GM12878 (cell line): ENCODE measurements around the gene CD2BP2. TPM values are rescaled to one million over a fixed set of nuclear protein-coding genes. Genes with fewer than 3 reads are reported as not detected.

Source experiments
- ASH2L ChIP-seq: fragments of 300-600, 200-600 bp; sonication (generic); IDR thresholded peaks from 2 replicates; pipeline ENCODE4 v1.6.1; 2017; ENCODE audit warnings: low read depth, mild to moderate bottlenecking, borderline replicate concordance
- BACH1 ChIP-seq: fragments of 450-650 bp; IDR thresholded peaks from 2 replicates; pipeline ENCODE4 v1.6.1; 2017; ENCODE audit warnings: mild to moderate bottlenecking, borderline replicate concordance
- BCLAF1 ChIP-seq: fragments of 450-650 bp; IDR thresholded peaks from 2 replicates; pipeline ENCODE4 v1.6.1; 2017; ENCODE audit warnings: antibody characterized with exemption, mild to moderate bottlenecking, moderate library complexity
- BHLHE40 ChIP-seq, 2 experiments: fragments of 450-650 bp in 1 of 2; IDR thresholded peaks; 2 replicates each; pipeline ENCODE4 v1.6.1; 2011 to 2017; ENCODE audit warnings: low read depth in 2 of 2, borderline replicate concordance in 1 of 2, improper control_type of control experiment in 1 of 2, low read length in 1 of 2, mild to moderate bottlenecking in 1 of 2
- CHD1 ChIP-seq: IDR thresholded peaks from 2 replicates; pipeline ENCODE4 v1.6.1; 2012; ENCODE audit warnings: low read depth, low read length, improper control_type of control experiment
- EED ChIP-seq: sonication (generic); IDR thresholded peaks from 2 replicates; pipeline ENCODE4 v1.6.1; 2016; ENCODE audit warnings: antibody characterized with exemption, low read depth
- EGR1 ChIP-seq, 2 experiments: IDR thresholded peaks; 1 replicate in 1 of 2; 2 replicates in 1 of 2; pipeline ENCODE4 v1.6.1; 2011 to 2012; ENCODE audit warnings: low read depth in 2 of 2, low read length in 2 of 2, borderline replicate concordance in 1 of 2, mild to moderate bottlenecking in 1 of 2, moderate library complexity in 1 of 2
- FOXM1 ChIP-seq: IDR thresholded peaks from 2 replicates; pipeline ENCODE4 v1.6.1; 2012; ENCODE audit warnings: low read depth, mild to moderate bottlenecking, inconsistent platforms, low read length, moderate library complexity
- HDAC6 ChIP-seq: fragments of 200-600 bp; sonication (generic); IDR thresholded peaks from one replicate; pipeline ENCODE4 v1.8.0; 2017; ENCODE audit warnings: antibody characterized with exemption; ENCODE audit not compliant: unreplicated experiment
- IKZF1 ChIP-seq: fragments of 450-650 bp; conservative IDR thresholded peaks from 2 replicates; pipeline ENCODE4 v1.6.1; 2017; ENCODE audit warnings: antibody characterized with exemption, mild to moderate bottlenecking
- KDM1A ChIP-seq: fragments of 200-600 bp; sonication (generic); IDR thresholded peaks from 2 replicates; pipeline ENCODE4 v1.6.1; 2016; ENCODE audit warnings: borderline replicate concordance
- KLF5 ChIP-seq: fragments of 450-650 bp; IDR thresholded peaks from 2 replicates; pipeline ENCODE4 v1.6.1; 2014; ENCODE audit warnings: mild to moderate bottlenecking; ENCODE audit not compliant: partially characterized antibody
- LARP7 ChIP-seq: fragments of 450-650 bp; IDR thresholded peaks from 2 replicates; pipeline ENCODE4 v1.6.1; 2017; ENCODE audit warnings: mild to moderate bottlenecking
- NR2C1 ChIP-seq: fragments of 450-650 bp; IDR thresholded peaks from 2 replicates; pipeline ENCODE4 v1.6.1; 2017; ENCODE audit warnings: antibody characterized with exemption, mild to moderate bottlenecking, moderate library complexity
- NRF1 ChIP-seq: conservative IDR thresholded peaks from 2 replicates; pipeline ENCODE4 v1.6.1; 2011; ENCODE audit warnings: mild to moderate bottlenecking, low read depth, low read length, improper control_type of control experiment
- POLR2AphosphoS2 ChIP-seq: IDR thresholded peaks from 2 replicates; pipeline ENCODE4 v1.6.1; 2011; ENCODE audit warnings: low read depth, mild to moderate bottlenecking, low read length, improper control_type of control experiment, moderate library complexity
- RAD21 ChIP-seq: IDR thresholded peaks from 2 replicates; pipeline ENCODE4 v1.6.1; 2011; ENCODE audit warnings: mild to moderate bottlenecking, low read depth, low read length, moderate library complexity; ENCODE audit not compliant: insufficient read depth
- RAD51 ChIP-seq: fragments of 450-650 bp; IDR thresholded peaks from 2 replicates; pipeline ENCODE4 v1.6.1; 2016; ENCODE audit warnings: moderate library complexity, mild to moderate bottlenecking, inconsistent platforms
- RCOR1 ChIP-seq: conservative IDR thresholded peaks from 2 replicates; pipeline ENCODE4 v1.6.1; 2012; ENCODE audit warnings: low read depth, low read length, improper control_type of control experiment
- RFX5 ChIP-seq: IDR thresholded peaks from 2 replicates; pipeline ENCODE4 v1.6.1; 2011; ENCODE audit warnings: low read depth, low read length, improper control_type of control experiment
- SMAD5 ChIP-seq: IDR thresholded peaks from 2 replicates; pipeline ENCODE4 v1.6.1; 2016; ENCODE audit warnings: antibody characterized with exemption, low read depth
- TBL1XR1 ChIP-seq: IDR thresholded peaks from 2 replicates; pipeline ENCODE4 v1.6.1; 2012; ENCODE audit warnings: low read depth, low read length, improper control_type of control experiment
- YY1 ChIP-seq: IDR thresholded peaks from 2 replicates; pipeline ENCODE4 v1.6.1; 2011; ENCODE audit warnings: low read depth, mild to moderate bottlenecking, low read length
- ZBED1 ChIP-seq: IDR thresholded peaks from 2 replicates; pipeline ENCODE4 v1.6.1; 2016; ENCODE audit warnings: borderline replicate concordance
- ZNF622 ChIP-seq: fragments of 450-650 bp; IDR thresholded peaks from 2 replicates; pipeline ENCODE4 v1.6.1; 2017; ENCODE audit warnings: mild to moderate bottlenecking, inconsistent platforms
- polyA plus RNA-seq, 11 experiments: library from polyadenylated mRNA; depleted of rRNA in 4 of 11; unstranded in 6 of 11; stranded (reverse) in 5 of 11; fragments of >200 nt; fragmentation: Nextera tagmentation in 4 of 11; fragmentation: Illumina TruSeq in 1 of 11; extraction: Ambion mirVana in 4 of 11; extraction: Trizol in 1 of 11; gene quantifications; 1 replicate in 1 of 11; 2 replicates in 10 of 11; pipeline versions ENCODE4 v1.2.1 to v1.2.3, GENCODE V29; 2011 to 2016; ENCODE audit warnings: inconsistent platforms in 2 of 11, missing spikeins in 2 of 11, low read depth in 1 of 11
- total RNA-seq, 4 experiments: library from RNA; depleted of rRNA in 3 of 4; stranded (reverse); fragments of >200 nt in 3 of 4; fragmentation: Illumina TruSeq in 1 of 4; extraction: Trizol in 1 of 4; gene quantifications; 2 replicates each; pipeline versions ENCODE4 v1.2.1 to v1.2.3, GENCODE V29; 2013 to 2021
- TF ChIP-seq, protein P1 (sequence below): IDR thresholded peaks from 2 replicates; pipeline ENCODE4 v1.6.1; 2012; ENCODE audit warnings: low read length, inconsistent platforms
- TF ChIP-seq, protein P2 (sequence below): IDR thresholded peaks from 2 replicates; pipeline ENCODE4 v1.6.1; 2012; ENCODE audit warnings: low read depth, low read length, improper control_type of control experiment
- TF ChIP-seq, protein P3 (sequence below): fragments of 450-650 bp; IDR thresholded peaks from 2 replicates; pipeline ENCODE4 v1.6.1; 2017; ENCODE audit warnings: mild to moderate bottlenecking

Gene CD2BP2
- total and polyA plus RNA-seq, 10 of the 15 experiments (the other 5 are each of a cell fraction or from before 2014, with no cell fraction given): 3.3 to 47.9 (median 31.8) TPM

DNA sequence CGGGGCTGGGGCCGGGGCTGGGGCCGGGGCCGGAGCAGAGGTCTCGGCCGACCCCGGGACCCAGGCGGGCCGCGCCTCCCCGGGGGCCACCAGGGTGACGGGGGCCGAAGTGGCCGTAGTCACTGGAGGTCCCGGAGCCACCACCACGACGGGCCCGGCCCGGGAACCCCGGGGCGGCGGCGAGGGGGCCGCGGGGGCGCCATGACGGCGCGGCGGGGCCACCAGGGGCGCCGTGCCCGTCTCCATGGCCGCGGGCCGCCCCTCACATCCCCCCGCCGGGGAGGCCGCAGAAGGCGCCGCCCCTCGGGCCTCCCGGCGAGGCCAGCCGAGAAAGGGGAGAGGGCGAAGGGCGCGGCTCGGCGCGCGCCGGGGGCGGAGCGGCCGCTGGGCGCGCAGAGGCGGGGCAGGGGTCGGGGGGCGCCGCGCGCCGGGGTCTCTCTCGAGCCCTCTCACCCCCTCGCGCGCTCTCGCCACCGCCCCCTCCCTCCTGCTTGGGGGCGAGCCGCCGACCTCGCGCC is 14.9 kb upstream of the CD2BP2 start (continued):
- TF ChIP-seq BACH1: peak; percentile 66; the same call in 1 of the 2 replicates
- TF ChIP-seq IKZF1: peak; percentile 68
- TF ChIP-seq ASH2L: no peak
- no peak for TF ChIP-seq EED
- peak in 1 of 2 experiments; percentile 70; a peak in 1 of 3 replicates for TF ChIP-seq EGR1 (IDR thresholded peaks at IDR 0.05; ENCODE audit: borderline replicate concordance in 1 of 2, low read depth in 2 of 2, low read length in 2 of 2)
- TF ChIP-seq RFX5: no peak
- peak; percentile 93 for TF ChIP-seq LARP7
- TF ChIP-seq, protein P1, sequence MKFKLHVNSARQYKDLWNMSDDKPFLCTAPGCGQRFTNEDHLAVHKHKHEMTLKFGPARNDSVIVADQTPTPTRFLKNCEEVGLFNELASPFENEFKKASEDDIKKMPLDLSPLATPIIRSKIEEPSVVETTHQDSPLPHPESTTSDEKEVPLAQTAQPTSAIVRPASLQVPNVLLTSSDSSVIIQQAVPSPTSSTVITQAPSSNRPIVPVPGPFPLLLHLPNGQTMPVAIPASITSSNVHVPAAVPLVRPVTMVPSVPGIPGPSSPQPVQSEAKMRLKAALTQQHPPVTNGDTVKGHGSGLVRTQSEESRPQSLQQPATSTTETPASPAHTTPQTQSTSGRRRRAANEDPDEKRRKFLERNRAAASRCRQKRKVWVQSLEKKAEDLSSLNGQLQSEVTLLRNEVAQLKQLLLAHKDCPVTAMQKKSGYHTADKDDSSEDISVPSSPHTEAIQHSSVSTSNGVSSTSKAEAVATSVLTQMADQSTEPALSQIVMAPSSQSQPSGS: no peak
- no peak for TF ChIP-seq CHD1
- TF ChIP-seq NR2C1: peak; percentile 63
- TF ChIP-seq YY1: peak; percentile 82
- no peak for TF ChIP-seq POLR2AphosphoS2
- TF ChIP-seq BHLHE40 (IDR thresholded peaks at IDR 0.05; ENCODE audit: borderline replicate concordance in 1 of 2, low read depth in 2 of 2, low read length in 1 of 2): peak in 1 of 2 experiments; percentile 38; a peak in 1 of 4 replicates
- TF ChIP-seq HDAC6: no peak
- TF ChIP-seq, protein P2, sequence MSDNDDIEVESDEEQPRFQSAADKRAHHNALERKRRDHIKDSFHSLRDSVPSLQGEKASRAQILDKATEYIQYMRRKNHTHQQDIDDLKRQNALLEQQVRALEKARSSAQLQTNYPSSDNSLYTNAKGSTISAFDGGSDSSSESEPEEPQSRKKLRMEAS: no peak
- no peak for TF ChIP-seq RAD51
- TF ChIP-seq ZNF622: no peak
- TF ChIP-seq KLF5: no peak
- TF ChIP-seq RCOR1: no peak
- TF ChIP-seq FOXM1: no peak
- no peak for TF ChIP-seq SMAD5
- no peak for TF ChIP-seq BCLAF1
- TF ChIP-seq RAD21: no peak
- no peak for TF ChIP-seq KDM1A
- TF ChIP-seq TBL1XR1: no peak
- TF ChIP-seq ZBED1: no peak
- TF ChIP-seq, protein P3, sequence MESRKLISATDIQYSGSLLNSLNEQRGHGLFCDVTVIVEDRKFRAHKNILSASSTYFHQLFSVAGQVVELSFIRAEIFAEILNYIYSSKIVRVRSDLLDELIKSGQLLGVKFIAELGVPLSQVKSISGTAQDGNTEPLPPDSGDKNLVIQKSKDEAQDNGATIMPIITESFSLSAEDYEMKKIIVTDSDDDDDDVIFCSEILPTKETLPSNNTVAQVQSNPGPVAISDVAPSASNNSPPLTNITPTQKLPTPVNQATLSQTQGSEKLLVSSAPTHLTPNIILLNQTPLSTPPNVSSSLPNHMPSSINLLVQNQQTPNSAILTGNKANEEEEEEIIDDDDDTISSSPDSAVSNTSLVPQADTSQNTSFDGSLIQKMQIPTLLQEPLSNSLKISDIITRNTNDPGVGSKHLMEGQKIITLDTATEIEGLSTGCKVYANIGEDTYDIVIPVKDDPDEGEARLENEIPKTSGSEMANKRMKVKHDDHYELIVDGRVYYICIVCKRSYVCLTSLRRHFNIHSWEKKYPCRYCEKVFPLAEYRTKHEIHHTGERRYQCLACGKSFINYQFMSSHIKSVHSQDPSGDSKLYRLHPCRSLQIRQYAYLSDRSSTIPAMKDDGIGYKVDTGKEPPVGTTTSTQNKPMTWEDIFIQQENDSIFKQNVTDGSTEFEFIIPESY: no peak
- no peak for TF ChIP-seq NRF1
